22Rv1 (cell line): ENCODE measurements around the gene SLC28A3.

Experiments used
- ZFX ChIP-seq: fragments of 450-650 bp; IDR thresholded peaks from 2 replicates; pipeline ENCODE4 v1.6.1; 2017; ENCODE audit warnings: antibody characterized with exemption, borderline replicate concordance
- TF ChIP-seq, protein P1 (sequence below): fragments of 450-650 bp; IDR thresholded peaks from 2 replicates; pipeline ENCODE4 v1.5.1; 2017; ENCODE audit warnings: mild to moderate bottlenecking

DNA sequence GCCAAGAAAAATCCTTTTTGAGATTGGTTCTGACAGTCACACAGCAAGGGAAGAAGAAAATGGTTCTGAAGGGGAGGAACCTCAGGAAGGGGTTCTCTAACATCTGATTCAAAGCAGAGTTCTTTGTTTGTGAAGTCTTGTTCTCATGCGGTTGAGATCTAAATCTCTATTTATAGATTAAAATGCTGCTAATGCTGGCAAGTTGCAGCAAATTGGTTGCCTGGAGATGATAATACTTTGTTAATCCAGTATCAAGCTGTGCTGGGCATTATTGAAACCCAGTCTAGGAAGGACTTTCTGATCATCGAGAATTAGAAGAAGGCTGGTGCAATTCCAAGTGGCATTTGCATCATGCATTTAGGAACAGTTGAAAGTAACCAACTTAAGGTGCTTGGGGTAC lies 34.0 kb upstream of the SLC28A3 start:
- TF ChIP-seq, protein P1, sequence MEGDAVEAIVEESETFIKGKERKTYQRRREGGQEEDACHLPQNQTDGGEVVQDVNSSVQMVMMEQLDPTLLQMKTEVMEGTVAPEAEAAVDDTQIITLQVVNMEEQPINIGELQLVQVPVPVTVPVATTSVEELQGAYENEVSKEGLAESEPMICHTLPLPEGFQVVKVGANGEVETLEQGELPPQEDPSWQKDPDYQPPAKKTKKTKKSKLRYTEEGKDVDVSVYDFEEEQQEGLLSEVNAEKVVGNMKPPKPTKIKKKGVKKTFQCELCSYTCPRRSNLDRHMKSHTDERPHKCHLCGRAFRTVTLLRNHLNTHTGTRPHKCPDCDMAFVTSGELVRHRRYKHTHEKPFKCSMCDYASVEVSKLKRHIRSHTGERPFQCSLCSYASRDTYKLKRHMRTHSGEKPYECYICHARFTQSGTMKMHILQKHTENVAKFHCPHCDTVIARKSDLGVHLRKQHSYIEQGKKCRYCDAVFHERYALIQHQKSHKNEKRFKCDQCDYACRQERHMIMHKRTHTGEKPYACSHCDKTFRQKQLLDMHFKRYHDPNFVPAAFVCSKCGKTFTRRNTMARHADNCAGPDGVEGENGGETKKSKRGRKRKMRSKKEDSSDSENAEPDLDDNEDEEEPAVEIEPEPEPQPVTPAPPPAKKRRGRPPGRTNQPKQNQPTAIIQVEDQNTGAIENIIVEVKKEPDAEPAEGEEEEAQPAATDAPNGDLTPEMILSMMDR: no peak
- TF ChIP-seq ZFX: no peak
